Stomach smooth muscle (tissue), 2 donors: ENCODE results near the gene SLC2A8.

ENCODE experiments used
- H3K27ac ChIP-seq: one replicate; pipeline ENCODE4 v1.7.0; 2013; ENCODE audit warnings: mild to moderate bottlenecking, low read length, inconsistent platforms
- H3K27me3 ChIP-seq, 2 donors: one replicate each; pipeline ENCODE4 v1.7.0; 2013; ENCODE audit warnings: low read length in 2 of 2; ENCODE audit not compliant: insufficient read depth in 2 of 2, control insufficient read depth in 1 of 2
- H3K36me3 ChIP-seq, 2 donors: one replicate each; pipeline ENCODE4 v1.7.0; 2013; ENCODE audit warnings: low read length in 2 of 2; ENCODE audit not compliant: control insufficient read depth in 2 of 2, insufficient read depth in 2 of 2
- H3K4me1 ChIP-seq: one replicate; pipeline ENCODE4 v1.7.0; 2013; ENCODE audit warnings: low read length; ENCODE audit not compliant: control insufficient read depth, insufficient read depth
- H3K4me3 ChIP-seq, 2 donors: one replicate each; pipeline ENCODE4 v1.7.0; 2013; ENCODE audit warnings: low read length in 2 of 2
- H3K9ac ChIP-seq, 2 donors: one replicate each; pipeline ENCODE4 v1.7.0; 2013; ENCODE audit warnings: low read length in 2 of 2, mild to moderate bottlenecking in 1 of 2
- H3K9me3 ChIP-seq, 2 donors: one replicate each; pipeline ENCODE4 v1.7.0; 2013; ENCODE audit warnings: low read length in 2 of 2; ENCODE audit not compliant: control insufficient read depth in 2 of 2
- donor health status: healthy.
- donor health status: Pancreatic carcinoma.

Gene SLC2A8

GRCh38 chr9:127437497-127438264 is 40.7 kb downstream of the SLC2A8 start:
- no peaks in the 10 kb centered on the region for H3K4me1 ChIP-seq
- H3K36me3 ChIP-seq = peaks cover 63 to 76% of the 10 kb centered on the region in 2 donors
- no peak overlapping the region for H3K4me3 ChIP-seq
- H3K9ac ChIP-seq = no peak overlapping the region
- H3K9me3 ChIP-seq = no peaks in the 10 kb centered on the region
- H3K27me3 ChIP-seq = no peaks in the 10 kb centered on the region
- no peak overlapping the region for H3K27ac ChIP-seq

GRCh38 chr9:127438394-127438793 is 41.4 kb downstream of the SLC2A8 start:
- Histone ChIP-seq H3K36me3 (peaks cover 59 to 74% of the 10 kb centered on the region in 2 donors), H3K4me1 (no peaks in the 10 kb centered on the region), H3K9me3 (no peaks in the 10 kb centered on the region), H3K27ac (no peak overlapping the region), H3K4me3 (no peak overlapping the region), H3K27me3 (no peaks in the 10 kb centered on the region), H3K9ac (no peak overlapping the region)

DNA sequence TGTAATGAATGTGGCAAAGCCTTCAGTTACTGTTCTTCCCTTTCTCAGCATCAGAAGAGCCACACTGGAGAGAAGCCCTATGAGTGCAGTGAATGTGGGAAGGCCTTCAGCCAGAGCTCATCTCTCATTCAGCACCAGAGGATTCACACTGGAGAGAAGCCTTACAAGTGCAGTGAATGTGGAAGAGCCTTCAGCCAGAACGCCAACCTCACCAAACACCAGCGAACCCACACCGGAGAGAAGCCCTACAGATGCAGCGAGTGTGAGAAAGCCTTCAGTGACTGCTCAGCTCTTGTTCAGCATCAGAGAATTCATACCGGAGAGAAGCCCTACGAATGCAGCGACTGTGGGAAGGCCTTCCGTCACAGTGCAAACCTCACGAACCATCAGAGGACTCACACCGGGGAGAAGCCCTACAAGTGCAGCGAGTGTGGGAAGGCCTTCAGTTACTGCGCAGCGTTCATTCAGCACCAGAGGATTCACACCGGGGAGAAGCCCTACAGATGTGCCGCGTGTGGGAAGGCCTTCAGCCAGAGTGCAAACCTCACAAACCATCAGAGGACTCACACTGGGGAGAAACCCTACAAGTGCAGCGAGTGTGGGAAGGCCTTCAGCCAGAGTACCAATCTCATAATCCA is 47.4 kb downstream of the SLC2A8 start:
- Histone ChIP-seq H3K4me3 (no peak overlapping the region), H3K9me3 (no peaks in the 10 kb centered on the region), H3K9ac (no peak overlapping the region), H3K4me1 (peaks cover 6% of the 10 kb centered on the region), H3K36me3 (peaks cover 53 to 70% of the 10 kb centered on the region in 2 donors), H3K27ac (no peak overlapping the region), H3K27me3 (no peaks in the 10 kb centered on the region)

DNA sequence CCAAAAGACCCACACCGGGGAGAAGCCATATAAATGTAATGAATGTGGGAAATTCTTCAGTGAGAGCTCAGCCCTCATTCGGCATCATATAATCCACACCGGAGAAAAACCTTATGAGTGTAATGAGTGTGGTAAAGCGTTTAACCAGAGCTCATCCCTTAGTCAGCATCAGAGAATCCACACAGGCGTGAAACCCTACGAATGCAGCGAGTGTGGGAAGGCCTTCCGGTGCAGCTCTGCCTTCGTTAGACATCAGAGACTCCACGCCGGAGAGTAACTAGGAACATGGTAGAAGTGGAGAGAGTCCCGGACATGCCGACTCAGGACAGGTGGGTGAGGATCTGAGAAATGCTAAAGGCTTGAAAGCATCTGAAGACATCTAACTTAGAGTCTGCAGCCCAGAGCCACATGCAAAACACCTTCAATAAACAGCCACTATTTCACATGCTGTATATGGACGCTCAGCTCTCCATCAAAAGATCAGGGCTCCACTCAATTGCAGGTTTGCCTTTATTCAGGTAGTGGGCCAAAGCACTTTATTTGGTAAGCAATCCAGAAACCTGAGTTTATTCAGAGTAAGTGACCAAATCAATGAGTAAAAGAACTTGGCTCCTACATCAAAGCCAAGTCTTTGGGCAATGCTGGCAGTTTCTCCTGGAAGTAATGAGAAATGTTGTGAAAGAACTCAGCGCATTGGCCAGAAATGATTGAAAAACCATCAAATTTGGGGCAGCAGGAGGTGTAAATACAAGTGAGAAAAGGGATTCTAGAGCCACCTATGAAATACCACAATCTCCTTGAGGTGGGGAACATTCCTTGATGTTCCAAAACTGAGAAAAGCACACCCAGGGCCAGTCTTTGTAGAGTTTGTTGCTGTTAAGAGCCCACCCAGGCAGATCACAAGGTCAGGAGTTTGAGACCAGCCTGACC is 48.2 kb downstream of the SLC2A8 start:
- H3K9me3 ChIP-seq = no peaks in the 10 kb centered on the region
- H3K27me3 ChIP-seq = no peaks in the 10 kb centered on the region
- H3K4me3 ChIP-seq = no peak overlapping the region
- peak overlapping the region; percentile 11 for H3K27ac ChIP-seq
- H3K4me1 ChIP-seq = peaks cover 13% of the 10 kb centered on the region
- H3K36me3 ChIP-seq = peaks cover 50 to 70% of the 10 kb centered on the region in 2 donors
- H3K9ac ChIP-seq = no peak overlapping the region

DNA sequence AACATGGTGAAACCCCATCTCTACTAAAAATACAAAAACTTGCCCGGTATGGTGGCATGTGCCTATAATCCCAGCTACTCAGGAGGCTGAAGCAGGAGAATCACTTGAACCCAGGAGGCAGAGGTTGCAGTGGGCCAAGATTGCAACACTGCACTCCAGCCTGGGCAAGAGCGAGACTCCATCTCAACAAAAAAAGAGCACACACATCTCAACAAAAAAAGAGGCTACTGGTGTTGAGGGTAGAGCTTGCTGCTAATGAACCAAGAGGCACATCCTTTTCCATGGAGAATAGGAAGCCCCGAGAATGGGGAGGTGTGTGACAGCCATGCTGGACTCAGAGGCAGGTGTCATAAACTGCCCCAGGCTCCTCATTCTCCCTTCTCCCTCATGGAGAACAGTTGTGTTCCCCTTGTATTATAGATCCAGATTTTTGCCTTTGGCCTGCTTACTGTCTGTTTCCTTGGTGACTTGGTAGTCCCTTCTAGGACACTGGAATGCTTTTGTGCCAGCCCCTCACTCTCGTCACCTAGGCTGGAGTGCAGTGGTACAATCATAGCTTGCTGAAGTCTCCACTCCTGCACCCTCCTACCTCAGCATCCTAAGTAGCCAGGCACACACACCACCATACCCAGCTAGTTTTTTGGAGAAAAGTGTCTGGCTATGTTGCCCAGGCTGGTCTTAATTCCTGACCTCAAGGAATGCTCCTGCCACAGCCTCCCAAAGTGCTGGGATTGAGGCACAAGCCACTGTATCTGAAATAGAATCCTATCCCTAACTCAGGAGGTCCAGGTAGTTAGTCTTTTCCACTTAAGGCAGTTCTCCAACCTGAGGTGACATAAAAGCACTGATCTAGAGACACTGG is 49.1 kb downstream of the SLC2A8 start:
- Histone ChIP-seq H3K27ac (peak overlapping the region; percentile 11), H3K36me3 (peaks cover 49 to 62% of the 10 kb centered on the region in 2 donors)

DNA sequence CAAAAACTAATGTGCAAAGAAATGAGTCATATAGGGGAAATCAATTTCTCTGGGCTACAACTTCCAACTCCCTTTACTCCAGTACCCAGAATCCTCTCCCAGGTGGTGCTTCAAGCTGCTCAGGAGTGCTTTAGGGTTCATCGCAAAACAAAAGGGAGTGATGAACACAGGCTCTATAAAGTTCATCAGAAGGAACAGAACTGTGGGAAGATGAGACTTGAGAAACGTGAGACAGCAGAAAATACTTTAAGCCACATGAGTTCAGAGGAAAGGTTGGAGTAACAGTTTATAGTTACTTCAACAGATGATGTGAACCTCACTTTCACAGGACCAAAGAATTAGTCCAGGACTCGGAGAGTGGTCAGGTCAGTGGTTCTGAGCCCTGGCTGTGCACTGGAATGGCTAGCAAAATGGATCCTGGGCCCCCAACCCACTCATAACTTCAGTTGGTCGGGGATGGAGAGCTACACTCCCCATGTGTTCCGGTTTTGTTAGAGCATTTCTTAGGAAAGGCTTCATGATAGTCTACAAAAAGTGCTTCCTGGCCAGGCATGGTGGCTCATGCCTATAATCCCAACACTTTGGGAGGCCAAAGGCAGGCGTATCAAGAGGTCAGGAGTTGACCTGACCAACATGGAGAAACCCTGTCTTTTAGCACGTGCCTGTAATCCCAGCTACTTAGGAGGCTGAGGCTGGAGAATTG is 49.9 kb downstream of the SLC2A8 start:
- H3K36me3 ChIP-seq = peaks cover 44 to 60% of the 10 kb centered on the region in 2 donors

More for the DNA sequence above, 49.1 kb downstream of the SLC2A8 start:
- Histone ChIP-seq H3K4me3 (no peak overlapping the region), H3K27me3 (no peaks in the 10 kb centered on the region), H3K9ac (no peak overlapping the region), H3K9me3 (no peaks in the 10 kb centered on the region), H3K4me1 (peaks cover 19% of the 10 kb centered on the region)

DNA sequence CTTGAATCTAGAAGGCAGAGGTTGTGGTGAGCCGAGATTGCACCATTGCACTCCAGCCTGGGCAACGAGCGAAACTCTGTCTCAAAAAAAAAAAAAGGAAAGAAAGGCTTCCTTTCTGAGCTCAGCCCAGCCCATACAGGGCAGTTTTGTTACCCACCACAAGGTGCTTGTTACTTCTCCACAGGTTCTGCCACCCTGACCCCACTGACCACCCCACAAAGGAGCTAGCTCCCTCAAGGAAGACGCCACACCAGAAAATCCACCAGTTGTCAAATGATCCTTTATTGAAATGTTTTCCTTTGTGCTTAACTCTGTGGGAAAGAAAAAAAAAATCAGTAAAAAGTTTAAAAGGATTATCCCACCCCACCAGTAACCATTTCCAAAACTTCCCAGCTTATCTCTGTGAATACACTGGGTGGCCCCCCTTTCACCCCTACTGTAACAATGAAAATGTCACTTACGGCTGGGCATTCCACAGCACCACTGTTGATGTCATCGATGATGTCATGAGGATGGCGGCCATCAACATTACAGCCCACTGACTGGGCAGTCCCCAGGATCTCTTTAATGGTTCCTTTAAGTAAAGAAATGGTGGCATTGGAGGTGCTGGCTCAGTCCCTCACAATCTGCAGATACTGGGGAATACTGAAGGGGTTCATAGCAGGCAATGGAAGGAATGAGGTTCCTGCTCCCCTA is 50.6 kb downstream of the SLC2A8 start:
- no peak overlapping the region for H3K27ac ChIP-seq
- no peak overlapping the region for H3K4me3 ChIP-seq
- H3K9me3 ChIP-seq = no peaks in the 10 kb centered on the region
- H3K36me3 ChIP-seq = peaks cover 44 to 59% of the 10 kb centered on the region in 2 donors
- no peaks in the 10 kb centered on the region for H3K27me3 ChIP-seq
- H3K9ac ChIP-seq = no peak overlapping the region
- peaks cover 28% of the 10 kb centered on the region for H3K4me1 ChIP-seq

More for the DNA sequence above, 49.9 kb downstream of the SLC2A8 start:
- H3K9ac ChIP-seq = no peak overlapping the region
- no peak overlapping the region for H3K27ac ChIP-seq
- H3K9me3 ChIP-seq = no peaks in the 10 kb centered on the region
- H3K4me1 ChIP-seq = peaks cover 21% of the 10 kb centered on the region
- H3K27me3 ChIP-seq = no peaks in the 10 kb centered on the region
- H3K4me3 ChIP-seq = no peak overlapping the region

GRCh38 chr9:127448112-127448805 is 51.3 kb downstream of the SLC2A8 start:
- Histone ChIP-seq H3K4me3 (no peak overlapping the region), H3K9ac (no peak overlapping the region), H3K27ac (no peak overlapping the region), H3K4me1 (peaks cover 33% of the 10 kb centered on the region), H3K36me3 (peaks cover 44 to 55% of the 10 kb centered on the region in 2 donors), H3K9me3 (no peaks in the 10 kb centered on the region), H3K27me3 (no peaks in the 10 kb centered on the region)
